Stimulated activated CD4-positive, alpha-beta T cell treated with anti-CD3 and anti-CD28 coated beads, Interleukin-15, amount 100 ng/mL, for 48 hours (primary cell): ENCODE measurements around the gene PDE4D.

Experiments
- DNase-seq, 2 donors: peaks; one replicate each; pipeline ENCODE4 v3.0.0-alpha.2; 2020; ENCODE audit warnings: low read depth in 2 of 2

Gene PDE4D

DNA sequence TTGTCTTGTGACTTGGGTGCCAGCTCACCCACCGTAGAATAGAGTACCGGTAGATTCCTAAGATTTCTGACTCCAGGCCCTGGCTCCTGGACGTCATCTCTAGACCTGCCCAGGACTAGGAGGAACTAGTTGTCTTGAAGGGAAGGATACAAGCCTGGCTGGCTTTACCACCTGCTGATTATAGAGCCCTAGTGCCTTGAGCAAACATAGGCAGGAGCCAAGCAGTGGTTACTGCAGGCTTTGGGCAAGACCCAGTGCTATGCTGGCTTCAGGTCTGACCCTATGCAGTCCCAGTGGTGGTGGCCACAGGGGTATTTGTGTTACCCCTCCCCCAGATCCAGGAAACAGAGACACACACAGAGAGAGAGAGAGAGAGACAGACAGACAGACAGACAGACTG lies 606.2 kb downstream of the PDE4D start:
- DNase-seq: no peak

- no peak for DNase-seq
These were observed 607.0 kb downstream of the PDE4D start for GRCh38 chr5:59286510-59286909.

- DNase-seq: no peak
These were observed 608.1 kb downstream of the PDE4D start for GRCh38 chr5:59285300-59286016.

GRCh38 chr5:59282726-59283125 lies 610.8 kb downstream of the PDE4D start:
- DNase-seq: no peak

DNA sequence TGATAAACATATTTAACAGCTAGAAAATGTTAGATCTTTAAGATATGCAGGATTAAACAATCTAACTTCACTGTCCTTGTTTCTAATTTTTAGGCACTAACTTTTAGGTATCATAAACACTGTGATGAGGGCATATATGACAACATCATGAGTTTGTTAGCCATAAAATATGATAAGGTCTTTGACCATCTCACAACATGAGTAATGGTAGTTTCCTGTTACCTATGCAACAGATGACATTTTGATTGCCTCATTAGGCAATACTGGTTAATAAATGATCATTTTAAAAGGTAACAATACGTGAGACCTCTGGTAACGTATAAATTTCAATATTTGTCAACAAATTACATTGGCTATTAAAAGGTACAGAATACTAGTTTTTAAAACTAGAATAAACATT lies 613.5 kb downstream of the PDE4D start:
- no peak for DNase-seq

- no peak for DNase-seq
These were observed 616.6 kb downstream of the PDE4D start for GRCh38 chr5:59276917-59277372.

GRCh38 chr5:59276325-59276675 lies 617.2 kb downstream of the PDE4D start:
- no peak for DNase-seq

DNA sequence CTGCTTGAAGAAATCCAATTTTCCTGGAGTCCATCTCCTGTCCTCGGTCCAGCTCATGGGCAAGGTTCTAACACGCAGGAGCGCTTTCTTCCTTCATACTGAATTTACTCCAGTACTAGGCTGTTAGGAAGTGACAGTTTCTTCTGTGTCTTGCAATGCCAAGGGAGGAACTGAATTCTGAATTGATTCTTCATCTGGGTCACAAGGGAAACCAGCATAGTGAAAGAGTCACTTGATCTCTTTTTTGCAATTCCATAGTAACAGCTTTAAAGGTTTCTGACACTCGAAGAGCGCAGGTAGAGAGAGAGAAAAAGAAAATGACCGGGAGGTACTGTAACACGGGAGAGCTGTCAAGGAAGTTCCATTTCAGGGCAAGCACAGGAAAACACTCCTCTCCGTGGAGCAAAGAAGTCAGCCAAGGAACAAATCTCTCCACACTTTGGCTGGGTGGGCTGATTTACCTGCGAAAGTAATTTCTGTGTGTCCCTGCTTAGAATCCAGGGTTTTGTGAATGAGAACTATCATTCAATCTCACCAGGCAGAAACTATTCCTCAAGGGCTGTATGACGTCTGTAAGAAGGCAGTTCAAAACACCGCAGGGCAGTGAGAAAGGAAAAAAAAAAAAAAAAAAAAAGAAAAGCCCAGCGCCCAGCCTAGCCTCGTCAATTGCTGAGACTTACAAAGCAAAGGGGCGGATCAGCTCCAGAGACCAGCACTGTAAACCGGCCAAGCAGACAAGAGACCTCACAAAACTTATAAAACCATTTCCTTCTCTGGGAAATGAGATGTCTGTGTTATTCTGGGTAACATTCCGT lies 617.8 kb downstream of the PDE4D start:
- no peak for DNase-seq

DNA sequence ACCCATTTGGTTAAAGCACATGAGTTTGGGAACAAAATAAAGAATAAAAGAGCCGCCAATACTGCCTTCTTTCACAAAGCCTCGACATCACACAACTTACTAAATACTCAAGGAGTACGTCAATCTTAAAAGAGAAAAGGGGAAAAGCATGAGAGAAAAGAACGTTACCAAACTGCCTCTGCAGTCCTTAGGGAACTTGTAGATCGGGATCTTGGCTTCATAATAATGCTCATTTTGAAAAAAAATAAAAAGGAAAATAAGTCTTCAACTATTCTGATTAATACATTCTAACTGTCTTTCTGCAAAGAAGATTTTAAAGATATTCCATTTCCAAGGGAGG lies 618.4 kb downstream of the PDE4D start:
- no peak for DNase-seq

DNA sequence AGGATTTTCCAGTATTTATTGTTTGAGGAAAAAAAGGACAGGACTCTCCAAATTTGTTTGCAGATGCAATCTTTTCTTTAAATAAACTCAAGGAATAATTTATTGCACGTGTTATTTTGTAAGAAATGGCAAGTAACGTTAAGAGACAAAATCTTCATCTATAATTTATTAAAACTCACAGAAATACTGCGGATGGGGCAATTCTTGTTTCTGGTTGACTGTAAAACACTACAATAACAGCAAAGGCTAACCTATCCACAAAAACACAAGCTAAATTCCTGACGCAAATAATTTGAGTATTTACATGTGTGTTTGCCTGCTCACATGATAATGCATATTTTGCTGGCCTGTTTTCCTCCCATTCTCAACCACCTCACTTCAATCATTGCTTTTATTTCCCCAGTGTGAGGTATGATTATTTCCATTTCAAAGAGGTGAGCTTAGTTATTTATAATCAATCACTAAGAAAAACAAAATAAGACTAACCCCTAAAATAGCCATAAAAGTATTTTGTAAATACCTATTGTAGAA lies 619.4 kb downstream of the PDE4D start:
- no peak for DNase-seq

DNA sequence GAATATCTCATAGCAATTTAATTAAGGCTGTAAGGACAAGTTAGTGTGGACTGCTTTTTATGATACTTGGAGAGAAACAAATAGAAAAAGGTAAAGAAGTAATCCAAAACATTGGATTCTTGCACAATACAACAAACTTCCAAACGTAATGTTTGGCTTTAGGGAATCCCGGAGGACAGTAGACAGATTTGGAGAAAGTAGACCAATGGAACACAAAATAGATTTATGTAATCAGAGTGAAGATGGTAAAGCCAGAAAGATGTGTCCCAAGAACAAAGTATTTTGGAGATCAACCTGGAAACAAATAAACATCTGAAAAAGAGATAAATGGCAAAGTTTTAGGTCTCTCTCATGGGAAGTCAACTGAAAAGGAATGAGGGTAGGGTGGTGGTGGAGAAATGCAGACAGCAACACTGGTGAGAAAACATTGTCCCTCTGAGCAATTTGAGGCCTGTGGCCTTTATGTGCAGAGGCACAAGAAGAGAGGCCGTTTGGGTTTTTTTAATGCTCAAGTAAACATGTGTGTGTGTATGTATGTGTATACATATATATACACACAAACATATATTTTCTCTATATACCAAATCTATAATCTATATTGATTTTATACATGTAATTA lies 620.6 kb downstream of the PDE4D start:
- DNase-seq: no peak

DNA sequence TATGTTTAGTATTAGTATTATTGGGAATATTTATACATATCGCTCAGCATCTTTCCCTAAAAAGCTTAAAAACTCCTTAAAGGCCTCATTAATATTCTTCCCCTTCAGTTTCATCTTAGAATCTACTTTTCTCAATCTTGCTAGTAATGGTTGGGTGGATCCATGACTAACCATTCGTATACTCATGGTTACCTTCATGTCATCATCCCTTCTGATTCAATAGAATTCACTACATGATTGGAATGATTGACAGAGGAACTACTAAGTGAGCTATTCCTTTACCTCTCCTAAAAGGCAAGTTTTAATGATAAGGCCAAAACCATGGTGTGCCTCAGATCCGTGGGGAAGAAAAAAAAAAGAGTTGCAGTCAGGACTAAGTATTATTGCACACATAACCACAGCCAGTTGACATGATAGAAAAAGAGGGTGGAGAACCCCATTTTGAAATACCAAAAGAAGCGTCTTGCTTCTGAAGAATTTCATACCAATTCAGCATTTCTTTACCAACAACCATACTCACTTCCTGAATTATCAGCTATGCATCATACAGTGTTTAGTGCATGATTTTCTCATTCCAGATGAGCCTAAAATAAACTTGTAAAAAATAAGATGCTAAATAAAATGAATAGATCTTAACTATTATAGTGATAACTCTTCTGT lies 624.6 kb downstream of the PDE4D start:
- DNase-seq: no peak

DNA sequence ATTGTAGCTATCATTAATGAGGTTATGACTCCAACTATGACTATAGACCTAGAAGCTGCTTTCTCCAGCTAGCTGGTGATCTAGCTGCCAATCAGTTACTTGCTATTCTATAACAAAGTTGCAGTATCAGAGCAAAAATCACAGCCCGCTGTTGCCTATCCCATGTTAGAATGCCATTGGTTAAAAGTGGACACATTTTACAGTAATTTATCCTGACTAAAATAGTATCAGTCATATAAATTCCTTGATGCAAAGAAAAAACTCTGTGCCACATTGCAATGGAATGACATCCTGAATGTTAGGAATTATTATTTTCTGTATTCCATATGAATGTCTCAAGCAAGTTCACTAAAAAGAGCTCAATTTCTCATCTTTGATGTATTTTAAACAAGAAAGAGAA lies 626.5 kb downstream of the PDE4D start:
- DNase-seq: no peak

- no peak for DNase-seq
These were observed 627.1 kb downstream of the PDE4D start for GRCh38 chr5:59266410-59266809.

- DNase-seq: no peak
These were observed 628.8 kb downstream of the PDE4D start for GRCh38 chr5:59264639-59265245.

GRCh38 chr5:59264013-59264412 lies 629.5 kb downstream of the PDE4D start:
- DNase-seq: no peak

DNA sequence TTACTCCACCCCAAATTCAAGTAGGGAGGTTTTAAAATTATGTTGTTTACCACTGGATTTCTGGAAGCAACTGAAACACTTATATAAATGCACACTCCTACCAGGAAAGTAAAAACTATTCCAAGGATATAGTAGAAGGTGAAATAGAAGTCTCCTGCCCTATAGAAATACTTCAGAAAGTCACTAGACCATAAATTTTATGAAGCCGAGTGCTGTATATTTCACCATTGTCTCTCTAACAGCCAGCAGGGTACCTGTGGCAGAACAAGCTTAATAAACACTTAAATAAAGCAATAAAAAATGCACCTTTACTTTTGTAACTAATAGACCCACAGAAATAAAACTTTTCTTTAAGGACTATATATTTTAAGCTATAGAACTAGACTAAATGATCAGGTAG lies 631.6 kb downstream of the PDE4D start:
- DNase-seq: no peak

DNA sequence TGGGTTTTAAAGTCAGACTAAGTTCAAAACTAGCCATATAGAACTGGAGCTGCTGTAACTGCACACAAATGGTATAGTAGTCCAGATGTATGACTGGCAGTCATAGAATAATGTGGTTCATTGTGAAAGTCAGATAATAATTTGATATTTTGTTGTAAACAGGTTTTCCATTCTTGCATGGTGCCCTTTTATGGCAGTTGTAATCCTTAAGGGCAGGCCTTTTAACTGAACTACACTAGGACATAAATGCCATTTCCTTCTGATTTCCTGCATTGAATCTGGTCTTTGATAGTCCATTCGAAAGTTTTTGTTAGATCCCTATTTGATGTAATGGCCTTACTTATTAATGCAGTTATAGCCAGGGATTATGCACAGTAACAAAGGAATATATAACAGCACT lies 632.6 kb downstream of the PDE4D start:
- DNase-seq: no peak

- DNase-seq: no peak
These were observed 633.3 kb downstream of the PDE4D start for GRCh38 chr5:59260200-59260599.

GRCh38 chr5:59259237-59259636 lies 634.3 kb downstream of the PDE4D start:
- no peak for DNase-seq

GRCh38 chr5:59257488-59258400 lies 635.8 kb downstream of the PDE4D start:
- DNase-seq: no peak
